GM21717 (cell line): ENCODE measurements around the gene OR1D2.
A peak's percentile ranks its signal among the peaks of the same experiment; 100 is the strongest.
"Not testable (repeated sequence)": the region's sequence is repeated elsewhere in the genome, so short reads cannot be mapped to it uniquely, and the experiment has no call there.

ENCODE experiments used
- ATAC-seq: cut with Tn5 transposase; IDR thresholded peaks from one replicate; pipeline ENCODE4 v1.9.1; 2021; ENCODE audit warnings: mild to moderate bottlenecking, moderate library complexity; ENCODE audit not compliant: unreplicated experiment

Gene OR1D2

GRCh38 chr17:3104322-3104721 lies at the start of gene OR1D2:
Gene OR1D2 (minus strand): TSS chr17:3104422. CDS start chr17:3092996, 11,426 bp downstream.
- ATAC-seq = no peak

GRCh38 chr17:3137494-3137893 lies 33.3 kb upstream of the OR1D2 start:
- not testable (repeated sequence) for ATAC-seq

GRCh38 chr17:3127451-3127850 lies 23.2 kb upstream of the OR1D2 start, which contains the start of gene OR1G1:
Gene OR1G1 (minus strand): TSS chr17:3127551. CDS start chr17:3127551, 0 bp downstream.
- no peak for ATAC-seq

- ATAC-seq = not testable (repeated sequence)
These were observed 30.4 kb downstream of the OR1D2 start for GRCh38 chr17:3073850-3074249.

GRCh38 chr17:3065192-3065591 lies 39.0 kb downstream of the OR1D2 start:
- ATAC-seq = not testable (repeated sequence)

- not testable (repeated sequence) for ATAC-seq
These were observed 40.7 kb downstream of the OR1D2 start, which contains the start of gene OR1D5 for GRCh38 chr17:3063507-3063906. Gene OR1D5 (minus strand): TSS chr17:3063607. CDS start chr17:3063607, 0 bp downstream.

- not testable (repeated sequence) for ATAC-seq
These were observed 41.3 kb downstream of the OR1D2 start for GRCh38 chr17:3062824-3063377.

- ATAC-seq = not testable (repeated sequence)
These were observed 49.4 kb downstream of the OR1D2 start for GRCh38 chr17:3054868-3055267.

GRCh38 chr17:3049705-3050295 lies 54.4 kb downstream of the OR1D2 start:
- ATAC-seq = no peak

GRCh38 chr17:3048727-3049471 lies 55.3 kb downstream of the OR1D2 start:
- peak; percentile 88 for ATAC-seq

GRCh38 chr17:3046753-3047152 lies 57.5 kb downstream of the OR1D2 start:
- ATAC-seq = no peak

GRCh38 chr17:3043737-3044365 lies 60.4 kb downstream of the OR1D2 start:
- ATAC-seq = no peak

GRCh38 chr17:3040882-3041281 lies 63.3 kb downstream of the OR1D2 start:
- ATAC-seq = no peak

- ATAC-seq = no peak
These were observed 64.5 kb downstream of the OR1D2 start for GRCh38 chr17:3039736-3040135.

GRCh38 chr17:3038941-3039340 lies 65.3 kb downstream of the OR1D2 start:
- no peak for ATAC-seq
